Myometrial cell (primary cell): ENCODE results near the gene KRTAP2-4. TPM values are rescaled to one million over a fixed set of nuclear protein-coding genes. Genes with fewer than 3 reads are reported as not detected.

Experiments
- total RNA-seq: library from RNA; depleted of rRNA; stranded (reverse); fragments of >200 nt; gene quantifications from 2 replicates; pipeline ENCODE4 v1.2.3, GENCODE V29; 2015

The KRTAP2-4 gene
- total RNA-seq, result not detected in 2 replicates

DNA sequence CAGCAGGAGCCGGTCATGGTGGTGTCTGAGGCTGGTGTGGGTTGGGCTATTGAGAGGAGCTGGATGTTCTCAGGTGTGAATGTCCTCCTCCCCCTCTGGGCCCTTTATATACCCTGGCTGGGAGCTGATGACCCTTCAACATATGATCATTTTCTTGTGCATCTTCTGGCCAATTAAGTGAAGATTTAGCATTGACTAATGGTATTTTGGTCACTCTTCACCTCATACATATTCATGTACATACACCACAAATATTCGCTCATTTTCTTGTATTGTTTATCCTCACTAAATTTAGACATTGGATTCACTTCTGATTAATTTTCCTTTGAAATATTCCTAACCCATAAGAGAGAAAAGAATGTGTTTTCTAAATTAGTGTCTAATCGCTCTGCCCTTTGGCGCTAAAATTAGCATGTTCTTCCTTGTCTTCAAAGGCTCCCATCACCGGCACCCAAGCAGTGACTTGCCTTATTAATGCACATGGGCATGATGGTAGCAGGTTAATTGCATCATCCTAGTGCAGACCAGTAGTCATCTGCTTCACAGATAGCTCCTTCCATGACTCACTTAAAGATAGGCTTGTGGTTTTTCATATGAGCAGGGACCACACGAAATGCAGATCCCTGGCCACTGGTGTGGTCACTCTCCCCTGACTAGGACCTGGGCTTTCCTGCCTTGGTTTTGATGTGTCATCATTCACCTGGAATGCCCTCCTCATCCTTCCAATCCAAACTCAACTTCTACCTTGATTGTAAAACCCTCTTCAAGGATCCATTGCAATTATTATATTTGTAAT lies at the start of gene KRTAP2-4:
Gene KRTAP2-4, minus strand, starts transcription at position 51 of the 796 bp plus-strand sequence. Its CDS starts 34 bp downstream, at position 17.

DNA sequence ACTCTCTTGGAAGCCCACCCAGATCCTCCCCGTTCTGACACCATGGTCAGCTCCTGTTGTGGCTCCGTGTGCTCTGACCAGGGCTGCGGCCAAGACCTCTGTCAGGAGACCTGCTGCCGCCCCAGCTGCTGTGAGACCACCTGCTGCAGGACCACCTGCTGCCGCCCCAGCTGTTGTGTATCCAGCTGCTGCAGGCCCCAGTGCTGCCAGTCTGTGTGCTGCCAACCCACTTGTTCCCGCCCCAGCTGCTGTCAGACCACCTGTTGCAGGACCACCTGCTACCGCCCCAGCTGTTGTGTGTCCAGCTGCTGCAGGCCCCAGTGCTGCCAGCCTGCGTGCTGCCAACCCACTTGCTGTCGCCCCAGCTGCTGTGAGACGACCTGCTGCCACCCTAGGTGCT lies 39.7 kb upstream of the KRTAP2-4 start, which contains the start of gene KRTAP4-9:
Gene KRTAP4-9, plus strand, starts transcription at position 43 of the 400 bp plus-strand sequence. Its CDS starts 0 bp downstream, at position 43.

DNA sequence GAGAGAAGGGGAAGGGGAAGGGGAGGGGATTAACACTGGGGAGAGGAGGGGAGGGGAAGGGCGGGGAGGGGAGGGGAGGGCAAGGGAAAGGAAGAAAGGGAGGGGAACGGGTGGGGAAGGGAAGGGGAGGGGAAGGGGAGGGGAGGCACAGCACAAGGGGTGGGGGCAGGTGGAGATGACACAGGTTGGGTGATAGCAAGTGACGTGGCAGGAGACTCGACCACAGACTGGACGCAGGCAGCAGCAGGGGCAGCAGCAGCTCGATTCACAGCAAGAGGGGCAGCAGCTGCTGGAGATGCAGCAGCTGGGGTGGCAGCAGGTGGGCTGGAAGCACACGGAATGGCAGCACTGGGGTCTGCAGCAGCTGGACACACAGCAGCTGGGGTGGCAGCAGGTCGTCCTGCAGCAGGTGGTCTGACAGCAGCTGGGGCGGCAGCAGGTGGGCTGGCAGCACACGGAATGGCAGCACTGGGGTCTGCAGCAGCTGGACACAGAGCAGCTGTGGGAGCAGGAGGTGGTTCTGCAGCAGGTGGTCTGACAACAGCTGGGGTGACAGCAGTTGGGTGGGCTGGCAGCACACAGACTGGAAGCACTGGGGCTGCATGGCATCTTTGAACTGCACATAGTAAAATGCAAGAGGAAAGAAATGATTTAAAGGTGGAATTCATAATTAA lies 36.0 kb upstream of the KRTAP2-4 start, which contains the start of gene KRTAP4-16:
Gene KRTAP4-16, minus strand, starts transcription at position 624 of the 674 bp plus-strand sequence. Its CDS starts 0 bp downstream, at position 624.

GRCh38 chr17:41098042-41098441 lies 32.4 kb upstream of the KRTAP2-4 start, which contains the start of gene KRTAP4-8:
TSS of gene KRTAP4-8 (minus strand) at chr17:41098142. CDS start at chr17:41098084, 58 bp downstream.

GRCh38 chr17:41084100-41084856 lies 18.6 kb upstream of the KRTAP2-4 start, which contains the start of gene KRTAP4-7:
TSS of gene KRTAP4-7 (plus strand) at chr17:41084150. CDS start at chr17:41084207, 57 bp downstream.

DNA sequence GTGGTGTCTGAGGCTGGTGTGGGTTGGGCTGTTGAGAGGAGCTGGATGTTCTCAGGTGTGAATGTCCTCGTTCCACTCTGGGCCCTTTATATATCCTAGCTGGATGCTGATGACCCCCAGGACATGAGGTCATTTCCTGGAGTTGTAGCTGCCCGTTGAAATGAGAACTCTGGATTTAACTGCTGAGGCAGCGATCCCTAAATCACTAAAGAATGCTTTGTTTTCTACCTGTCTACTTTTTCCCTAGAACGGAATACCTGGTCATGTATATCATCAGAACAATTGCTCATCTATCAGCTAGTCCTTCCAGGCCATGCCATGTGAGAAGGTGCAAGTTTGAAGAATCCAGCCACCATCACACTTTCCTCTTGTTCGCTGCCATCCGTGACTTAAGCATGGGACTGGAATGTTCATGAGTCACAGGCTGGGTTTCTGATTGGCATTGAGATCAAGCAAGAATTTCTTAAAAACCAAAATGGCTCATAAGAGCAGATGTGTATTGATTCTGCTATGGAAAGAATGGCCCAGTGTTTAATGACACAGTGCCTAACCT lies 5.6 kb downstream of the KRTAP2-4 start, which contains the start of gene KRTAP2-3:
Gene KRTAP2-3, minus strand, starts transcription at position 63 of the 553 bp plus-strand sequence. CDS start 64 bp downstream, outside the sequence.

DNA sequence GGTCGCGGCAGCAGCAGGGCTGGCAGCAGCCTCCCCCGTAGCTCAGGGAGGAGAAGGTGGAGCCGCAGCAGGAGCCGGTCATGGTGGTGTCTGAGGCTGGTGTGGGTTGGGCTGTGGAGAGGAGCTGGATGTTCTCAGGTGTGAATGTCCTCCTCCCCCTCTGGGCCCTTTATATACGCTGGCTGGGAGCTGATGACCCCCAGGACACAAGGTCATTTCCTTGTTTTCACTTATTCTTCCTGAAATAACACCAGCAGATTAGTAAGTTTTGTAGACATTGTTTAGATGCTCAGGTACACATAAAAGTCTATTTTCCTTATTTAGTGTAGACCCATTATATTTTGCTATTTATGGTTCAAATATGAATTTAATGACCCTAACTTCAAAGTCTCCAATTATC lies 10.5 kb downstream of the KRTAP2-4 start, which contains the start of gene KRTAP2-2:
Gene KRTAP2-2, minus strand, starts transcription at position 101 of the 400 bp plus-strand sequence. Its CDS starts 19 bp downstream, at position 82.

GRCh38 chr17:41046735-41047465 lies 18.8 kb downstream of the KRTAP2-4 start, which contains the start of gene KRTAP2-1:
TSS of gene KRTAP2-1 (minus strand) at chr17:41047316. CDS start at chr17:41047267, 49 bp downstream.

DNA sequence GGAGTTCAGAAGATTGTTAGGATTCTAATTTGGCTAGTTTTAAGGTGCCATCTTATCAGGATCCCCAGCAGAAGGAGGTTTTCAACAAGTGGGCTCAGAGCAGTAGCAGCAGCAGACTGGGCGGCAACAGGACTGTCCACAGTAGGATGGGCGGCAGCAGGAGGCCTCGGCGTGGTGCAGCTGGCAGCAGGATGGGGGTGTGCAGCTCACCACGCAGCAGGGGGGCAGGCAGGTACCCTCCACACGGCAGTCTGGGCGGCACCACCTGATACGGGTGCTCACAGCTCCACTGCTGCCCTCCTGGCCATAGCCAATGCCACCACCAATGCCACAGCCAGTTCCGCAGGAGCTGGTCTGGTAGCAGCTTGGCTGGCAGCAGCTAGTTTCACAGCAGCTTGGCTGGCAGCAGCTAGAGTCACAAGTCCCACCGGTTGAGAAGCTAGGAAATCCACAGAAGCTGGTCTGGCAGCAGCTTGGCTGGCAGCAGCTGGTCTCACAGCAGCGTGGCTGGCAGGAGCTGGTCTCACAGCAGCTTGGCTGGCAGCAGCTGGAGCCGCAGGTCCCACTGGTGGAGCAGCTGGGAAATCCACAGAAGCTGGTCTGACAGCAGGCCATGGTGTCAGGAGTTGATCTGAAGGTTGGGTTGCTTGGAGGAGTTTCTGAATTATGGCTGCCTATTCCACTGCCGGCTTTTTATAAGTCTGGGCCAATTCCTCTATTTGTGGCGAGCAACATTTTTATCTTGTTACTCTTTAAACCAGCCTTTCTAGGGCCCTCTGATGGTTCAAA lies 24.7 kb downstream of the KRTAP2-4 start, which contains the start of gene KRTAP1-1:
Gene KRTAP1-1, minus strand, starts transcription at position 668 of the 789 bp plus-strand sequence. Its CDS starts 53 bp downstream, at position 615.

DNA sequence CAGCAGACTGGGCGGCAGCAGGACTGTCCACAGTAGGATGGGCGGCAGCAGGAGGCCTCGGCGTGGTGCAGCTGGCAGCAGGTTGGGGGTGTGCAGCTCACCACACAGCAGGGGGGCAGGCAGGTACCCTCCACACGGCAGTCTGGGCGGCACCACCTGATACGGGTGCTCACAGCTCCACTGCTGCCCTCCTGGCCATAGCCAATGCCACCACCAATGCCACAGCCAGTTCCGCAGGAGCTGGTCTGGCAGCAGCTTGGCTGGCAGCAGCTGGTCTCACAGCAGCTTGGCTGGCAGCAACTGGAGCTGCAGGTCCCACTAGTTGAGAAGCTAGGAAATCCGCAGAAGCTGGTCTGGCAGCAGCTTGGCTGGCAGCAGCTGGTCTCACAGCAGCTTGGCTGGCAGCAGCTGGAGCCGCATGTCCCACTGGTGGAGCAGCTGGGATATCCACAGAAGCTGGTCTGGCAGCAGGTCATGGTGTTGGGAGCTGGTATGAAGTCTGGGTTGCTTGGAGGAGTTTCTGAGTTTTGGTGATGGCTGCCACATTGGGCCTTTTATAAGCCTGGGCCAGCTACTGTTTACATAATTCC lies 31.2 kb downstream of the KRTAP2-4 start, which contains the start of gene KRTAP1-3:
Gene KRTAP1-3, minus strand, starts transcription at position 529 of the 590 bp plus-strand sequence. Its CDS starts 53 bp downstream, at position 476.

GRCh38 chr17:41029633-41030245 lies 35.9 kb downstream of the KRTAP2-4 start, which contains the start of gene KRTAP1-4:
TSS of gene KRTAP1-4 (minus strand) at chr17:41030195. CDS start at chr17:41030078, 117 bp downstream.

DNA sequence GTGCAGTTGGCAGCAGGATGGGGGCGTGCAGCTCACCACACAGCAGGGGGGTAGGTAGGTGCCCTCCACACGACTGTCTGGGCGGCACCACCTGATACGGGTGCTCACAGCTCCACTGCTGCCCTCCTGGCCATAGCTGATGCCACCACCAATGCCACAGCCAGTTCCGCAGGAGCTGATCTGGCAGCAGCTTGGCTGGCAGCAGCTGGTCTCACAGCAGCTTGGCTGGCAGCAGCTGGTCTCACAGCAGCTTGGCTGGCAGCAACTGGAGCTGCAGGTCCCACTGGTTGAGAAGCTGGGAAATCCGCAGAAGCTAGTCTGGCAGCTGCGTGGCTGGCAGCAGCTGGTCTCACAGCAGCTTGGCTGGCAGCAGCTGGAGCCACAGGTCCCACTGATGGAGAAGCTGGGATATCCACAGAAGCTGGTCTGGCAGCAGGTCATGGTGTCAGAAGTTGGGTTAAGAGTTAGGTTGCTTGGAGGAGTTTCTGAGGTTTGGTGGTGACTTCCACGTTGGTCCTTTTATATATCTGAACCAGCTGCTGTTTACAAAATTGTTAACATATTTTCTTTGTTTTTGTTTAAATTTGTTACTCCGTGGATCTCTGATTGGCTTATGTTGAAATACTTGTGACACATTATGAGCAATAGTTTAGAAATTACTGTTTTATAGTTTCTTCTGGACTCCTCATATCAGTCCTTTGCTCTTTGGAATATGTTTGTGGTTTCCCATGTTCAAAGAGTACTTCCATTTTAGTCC lies 38.8 kb downstream of the KRTAP2-4 start, which contains the start of gene KRTAP1-5:
Gene KRTAP1-5, minus strand, starts transcription at position 494 of the 757 bp plus-strand sequence. Its CDS starts 53 bp downstream, at position 441.

Other genes starting within 250 kb of the KRTAP2-4 start
- gene KRT10, start 243.3 kb downstream of the KRTAP2-4 start, total RNA-seq, result 14.4 and 20.9 TPM in 2 replicates
- gene KRT12, start 198.7 kb downstream of the KRTAP2-4 start, total RNA-seq, result under 0.01 TPM in 1 of 2 replicates, not detected in the other
- gene KRT20, start 180.6 kb downstream of the KRTAP2-4 start, total RNA-seq, result not detected in 2 replicates
- gene KRT23, start 128.2 kb downstream of the KRTAP2-4 start, total RNA-seq, result 3.5 and 4.3 TPM in 2 replicates
- gene KRT39, start 98.9 kb downstream of the KRTAP2-4 start, total RNA-seq, result not detected in 2 replicates
- gene KRT40, start 81.6 kb downstream of the KRTAP2-4 start, total RNA-seq, result not detected in 2 replicates
- not detected in 2 replicates for gene KRTAP3-3, start 71.7 kb downstream of the KRTAP2-4 start, total RNA-seq
- gene KRTAP3-2, start 66.0 kb downstream of the KRTAP2-4 start, total RNA-seq, result not detected in 2 replicates
- not detected in 2 replicates for gene KRTAP3-1, start 56.8 kb downstream of the KRTAP2-4 start, total RNA-seq
- 15.4 and 18.2 TPM in 2 replicates for gene KRTAP1-5, start 38.7 kb downstream of the KRTAP2-4 start, total RNA-seq
- gene KRTAP1-4, start 35.7 kb downstream of the KRTAP2-4 start, total RNA-seq, result not detected in 2 replicates
- not detected in 2 replicates for gene KRTAP1-3, start 31.0 kb downstream of the KRTAP2-4 start, total RNA-seq
- 0.35 TPM in 1 of 2 replicates, not detected in the other for gene KRTAP1-1, start 24.4 kb downstream of the KRTAP2-4 start, total RNA-seq
- not detected in 2 replicates for gene KRTAP2-1, start 18.6 kb downstream of the KRTAP2-4 start, total RNA-seq
- not detected in 2 replicates for gene KRTAP2-2, start 10.6 kb downstream of the KRTAP2-4 start, total RNA-seq
- gene KRTAP2-3, start 5.8 kb downstream of the KRTAP2-4 start, total RNA-seq, result 0.89 TPM in 1 of 2 replicates, not detected in the other
- not detected in 2 replicates for gene KRTAP4-7, start 18.3 kb upstream of the KRTAP2-4 start, total RNA-seq
- gene KRTAP4-8, start 32.3 kb upstream of the KRTAP2-4 start, total RNA-seq, result not detected in 2 replicates
- not detected in 2 replicates for gene KRTAP4-16, start 36.3 kb upstream of the KRTAP2-4 start, total RNA-seq
- not detected in 2 replicates for gene KRTAP4-9, start 39.5 kb upstream of the KRTAP2-4 start, total RNA-seq
- not detected in 2 replicates for gene KRTAP4-11, start 52.5 kb upstream of the KRTAP2-4 start, total RNA-seq
- not detected in 2 replicates for gene KRTAP4-12, start 58.3 kb upstream of the KRTAP2-4 start, total RNA-seq
- not detected in 2 replicates for gene KRTAP4-6, start 74.7 kb upstream of the KRTAP2-4 start, total RNA-seq
- not detected in 2 replicates for gene KRTAP4-5, start 83.9 kb upstream of the KRTAP2-4 start, total RNA-seq
- not detected in 2 replicates for gene KRTAP4-4, start 94.9 kb upstream of the KRTAP2-4 start, total RNA-seq
- gene KRTAP4-3, start 102.3 kb upstream of the KRTAP2-4 start, total RNA-seq, result not detected in 2 replicates
- gene KRTAP4-2, start 112.3 kb upstream of the KRTAP2-4 start, total RNA-seq, result not detected in 2 replicates
- gene KRTAP4-1, start 119.0 kb upstream of the KRTAP2-4 start, total RNA-seq, result not detected in 2 replicates
- gene KRTAP9-1, start 124.0 kb upstream of the KRTAP2-4 start, total RNA-seq, result not detected in 2 replicates
- not detected in 2 replicates for gene KRTAP9-2, start 160.8 kb upstream of the KRTAP2-4 start, total RNA-seq
- not detected in 2 replicates for gene KRTAP9-3, start 166.6 kb upstream of the KRTAP2-4 start, total RNA-seq
- gene KRTAP9-8, start 172.1 kb upstream of the KRTAP2-4 start, total RNA-seq, result not detected in 2 replicates
- not detected in 2 replicates for gene KRTAP9-4, start 183.8 kb upstream of the KRTAP2-4 start, total RNA-seq
- gene KRTAP9-9, start 189.5 kb upstream of the KRTAP2-4 start, total RNA-seq, result not detected in 2 replicates
- not detected in 2 replicates for gene KRTAP9-6, start 199.5 kb upstream of the KRTAP2-4 start, total RNA-seq
- gene KRTAP9-7, start 209.8 kb upstream of the KRTAP2-4 start, total RNA-seq, result not detected in 2 replicates
- not detected in 2 replicates for gene KRTAP29-1, start 237.0 kb upstream of the KRTAP2-4 start, total RNA-seq
- gene KRTAP16-1, start 243.4 kb upstream of the KRTAP2-4 start, total RNA-seq, result not detected in 2 replicates
- not detected in 2 replicates for gene KRTAP17-1, start 249.8 kb upstream of the KRTAP2-4 start, total RNA-seq